ENCODE measurements around the gene ALPK1.

DNA sequence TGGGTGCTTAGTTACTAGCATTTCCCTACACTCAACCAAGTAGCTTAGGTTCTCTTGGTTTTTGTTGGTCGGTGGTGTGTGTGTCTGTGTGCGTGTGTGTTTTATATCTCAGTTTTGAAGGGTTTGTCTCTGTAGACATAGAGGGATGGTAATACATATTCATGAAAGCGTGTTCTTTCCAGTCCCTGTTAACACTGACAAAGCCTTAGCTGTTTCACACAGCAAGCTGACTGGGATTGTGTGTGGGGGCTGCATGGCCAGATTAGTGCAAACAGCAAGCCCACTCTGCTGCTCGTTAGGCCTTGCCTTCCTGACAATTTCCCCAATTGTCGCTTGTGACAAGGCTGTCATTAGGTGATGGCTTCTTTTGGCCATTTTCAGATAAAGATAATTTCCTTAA, 43.9 kb downstream of the ALPK1 start:
- TF ChIP-seq, protein P1, sequence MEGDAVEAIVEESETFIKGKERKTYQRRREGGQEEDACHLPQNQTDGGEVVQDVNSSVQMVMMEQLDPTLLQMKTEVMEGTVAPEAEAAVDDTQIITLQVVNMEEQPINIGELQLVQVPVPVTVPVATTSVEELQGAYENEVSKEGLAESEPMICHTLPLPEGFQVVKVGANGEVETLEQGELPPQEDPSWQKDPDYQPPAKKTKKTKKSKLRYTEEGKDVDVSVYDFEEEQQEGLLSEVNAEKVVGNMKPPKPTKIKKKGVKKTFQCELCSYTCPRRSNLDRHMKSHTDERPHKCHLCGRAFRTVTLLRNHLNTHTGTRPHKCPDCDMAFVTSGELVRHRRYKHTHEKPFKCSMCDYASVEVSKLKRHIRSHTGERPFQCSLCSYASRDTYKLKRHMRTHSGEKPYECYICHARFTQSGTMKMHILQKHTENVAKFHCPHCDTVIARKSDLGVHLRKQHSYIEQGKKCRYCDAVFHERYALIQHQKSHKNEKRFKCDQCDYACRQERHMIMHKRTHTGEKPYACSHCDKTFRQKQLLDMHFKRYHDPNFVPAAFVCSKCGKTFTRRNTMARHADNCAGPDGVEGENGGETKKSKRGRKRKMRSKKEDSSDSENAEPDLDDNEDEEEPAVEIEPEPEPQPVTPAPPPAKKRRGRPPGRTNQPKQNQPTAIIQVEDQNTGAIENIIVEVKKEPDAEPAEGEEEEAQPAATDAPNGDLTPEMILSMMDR (conservative IDR thresholded peaks at IDR 0.05; ENCODE audit: low read depth, low read length), result no peak
- no peak for TF ChIP-seq EZH2 (IDR thresholded peaks at IDR 0.05; ENCODE audit: borderline replicate concordance, low read depth, low read length, poor library complexity, severe bottlenecking)

Data from A673 (cell line).